ENCODE data around the gene P3H3. TPM values are rescaled to one million over a fixed set of nuclear protein-coding genes. Genes with fewer than 3 reads are reported as not detected.

Gene P3H3
- total RNA-seq, 1 donor from 2014 or later = 52.7 TPM

DNA sequence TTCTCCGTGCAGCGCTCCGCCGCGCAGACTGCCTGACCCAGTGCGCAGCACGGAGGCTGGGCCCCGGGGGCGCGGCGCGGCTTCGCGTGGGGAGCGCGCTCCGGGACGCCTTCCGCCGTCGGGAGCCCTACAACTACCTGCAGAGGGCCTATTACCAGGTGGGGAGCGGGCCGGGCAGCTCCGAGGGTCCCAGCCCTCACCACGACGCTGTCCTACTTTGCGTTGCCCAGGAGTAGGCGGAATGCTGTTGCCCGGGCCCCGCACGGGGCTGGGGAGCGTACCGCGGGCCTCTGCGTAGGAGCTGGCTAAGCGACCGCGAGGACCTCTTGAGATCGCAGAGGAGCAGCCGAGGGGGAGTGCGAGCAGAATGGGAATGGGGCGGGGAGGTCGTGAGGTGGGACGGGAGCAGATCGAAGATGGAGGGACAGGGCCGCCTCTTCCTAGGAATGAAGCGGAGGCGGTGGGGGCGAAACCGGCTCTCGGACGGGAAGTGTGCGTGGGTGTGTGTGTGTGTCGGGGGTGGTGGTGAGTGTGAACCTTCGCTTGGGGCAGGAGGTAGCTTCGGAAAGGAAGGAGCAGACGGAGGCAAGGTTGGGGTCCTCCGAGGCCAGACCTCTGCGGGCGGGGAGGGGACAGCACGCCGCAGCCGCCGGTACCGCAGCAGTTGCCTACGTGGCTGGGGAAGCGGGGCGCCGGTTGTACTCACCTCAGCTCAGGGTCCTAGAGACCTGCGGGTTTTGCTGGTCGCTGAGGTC is 751 bp downstream of the P3H3 start:
- no peak for DNase-seq (ENCODE audit: low read depth, low spot score)
- no peaks in the 10 kb centered on the region for H3K9me3 Mint-ChIP-seq
- peaks cover 9% of the 10 kb centered on the region for H3K27me3 Mint-ChIP-seq (ENCODE audit: low read depth)
- TF ChIP-seq, protein P1, sequence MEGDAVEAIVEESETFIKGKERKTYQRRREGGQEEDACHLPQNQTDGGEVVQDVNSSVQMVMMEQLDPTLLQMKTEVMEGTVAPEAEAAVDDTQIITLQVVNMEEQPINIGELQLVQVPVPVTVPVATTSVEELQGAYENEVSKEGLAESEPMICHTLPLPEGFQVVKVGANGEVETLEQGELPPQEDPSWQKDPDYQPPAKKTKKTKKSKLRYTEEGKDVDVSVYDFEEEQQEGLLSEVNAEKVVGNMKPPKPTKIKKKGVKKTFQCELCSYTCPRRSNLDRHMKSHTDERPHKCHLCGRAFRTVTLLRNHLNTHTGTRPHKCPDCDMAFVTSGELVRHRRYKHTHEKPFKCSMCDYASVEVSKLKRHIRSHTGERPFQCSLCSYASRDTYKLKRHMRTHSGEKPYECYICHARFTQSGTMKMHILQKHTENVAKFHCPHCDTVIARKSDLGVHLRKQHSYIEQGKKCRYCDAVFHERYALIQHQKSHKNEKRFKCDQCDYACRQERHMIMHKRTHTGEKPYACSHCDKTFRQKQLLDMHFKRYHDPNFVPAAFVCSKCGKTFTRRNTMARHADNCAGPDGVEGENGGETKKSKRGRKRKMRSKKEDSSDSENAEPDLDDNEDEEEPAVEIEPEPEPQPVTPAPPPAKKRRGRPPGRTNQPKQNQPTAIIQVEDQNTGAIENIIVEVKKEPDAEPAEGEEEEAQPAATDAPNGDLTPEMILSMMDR (conservative IDR thresholded peaks at IDR 0.05) = no peak
- peak overlapping the region; percentile 98 for H3K4me3 Mint-ChIP-seq
- H3K36me3 Mint-ChIP-seq (ENCODE audit: low read depth) = peaks cover 7% of the 10 kb centered on the region
- peaks cover 49% of the 10 kb centered on the region for H3K4me1 Mint-ChIP-seq
- peak overlapping the region; percentile 96 for H3K27ac Mint-ChIP-seq (ENCODE audit: unreplicated experiment)

DNA sequence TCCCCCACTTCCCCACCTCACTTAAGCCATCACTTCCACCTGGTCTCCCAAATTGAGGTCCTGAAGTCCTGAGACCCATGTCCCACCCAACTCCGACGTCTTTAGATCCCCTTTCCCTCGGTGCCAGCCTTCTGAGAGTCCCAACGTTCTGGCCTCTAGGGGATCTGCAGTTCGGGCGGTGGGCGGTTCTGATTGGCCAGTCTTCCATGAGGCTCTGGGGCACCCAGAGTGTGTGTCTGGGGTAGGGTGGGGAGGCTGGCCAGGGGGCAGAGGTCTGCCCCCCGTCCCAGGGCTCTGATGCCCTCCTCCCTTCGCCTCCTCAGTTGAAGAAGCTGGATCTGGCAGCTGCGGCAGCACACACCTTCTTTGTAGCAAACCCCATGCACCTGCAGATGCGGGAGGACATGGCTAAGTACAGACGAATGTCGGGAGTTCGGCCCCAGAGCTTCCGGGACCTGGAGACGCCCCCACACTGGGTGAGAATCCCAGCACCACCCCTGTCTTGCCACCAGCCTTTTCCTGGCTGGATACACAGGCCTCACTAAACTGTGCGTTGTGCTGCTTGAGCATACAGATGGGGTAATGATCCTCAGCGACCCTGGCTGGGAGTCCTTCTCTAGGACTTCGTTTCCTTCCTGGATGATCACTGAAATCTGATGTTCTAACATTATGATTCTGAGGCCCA is 1.5 kb downstream of the P3H3 start:
- Mint-ChIP-seq H3K4me3 (peak overlapping the region; percentile 98), H3K9me3 (no peaks in the 10 kb centered on the region), H3K36me3 (ENCODE audit: low read depth) (peaks cover 7% of the 10 kb centered on the region), H3K27me3 (ENCODE audit: low read depth) (peaks cover 9% of the 10 kb centered on the region), H3K4me1 (peaks cover 45% of the 10 kb centered on the region), H3K27ac (ENCODE audit: unreplicated experiment) (peak overlapping the region; percentile 96)
- DNase-seq (ENCODE audit: low read depth, low spot score) = no peak
- TF ChIP-seq, protein P1 (conservative IDR thresholded peaks at IDR 0.05) = peak; percentile 36

DNA sequence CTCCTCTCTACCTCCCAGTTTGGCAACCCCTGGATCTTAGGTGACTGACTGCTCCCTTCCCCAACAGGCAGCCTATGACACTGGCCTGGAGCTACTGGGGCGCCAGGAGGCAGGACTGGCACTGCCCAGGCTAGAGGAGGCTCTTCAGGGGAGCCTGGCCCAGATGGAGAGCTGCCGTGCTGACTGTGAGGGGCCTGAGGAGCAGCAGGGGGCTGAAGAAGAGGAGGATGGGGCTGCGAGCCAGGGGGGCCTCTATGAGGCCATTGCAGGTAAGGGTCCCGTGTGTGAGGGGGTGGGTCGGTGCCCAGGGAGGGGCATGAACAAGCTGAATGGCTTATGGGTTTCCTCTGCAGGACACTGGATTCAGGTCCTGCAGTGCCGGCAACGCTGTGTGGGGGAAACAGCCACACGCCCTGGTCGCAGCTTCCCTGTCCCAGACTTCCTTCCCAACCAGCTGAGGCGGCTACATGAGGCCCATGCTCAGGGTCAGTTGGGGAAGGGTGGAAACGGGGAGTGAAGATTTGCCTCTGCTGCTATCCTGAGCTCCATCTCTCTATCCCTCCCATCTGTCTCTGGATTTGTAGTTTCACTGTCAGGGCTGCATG is 2.2 kb downstream of the P3H3 start:
- Mint-ChIP-seq H3K4me3 (peak overlapping the region; percentile 98), H3K4me1 (peaks cover 42% of the 10 kb centered on the region), H3K27me3 (ENCODE audit: low read depth) (peaks cover 6% of the 10 kb centered on the region), H3K27ac (ENCODE audit: unreplicated experiment) (no peak overlapping the region), H3K36me3 (ENCODE audit: low read depth) (peaks cover 9% of the 10 kb centered on the region), H3K9me3 (no peaks in the 10 kb centered on the region)
- DNase-seq (ENCODE audit: low read depth, low spot score) = no peak
- TF ChIP-seq, protein P1 (conservative IDR thresholded peaks at IDR 0.05) = no peak

DNA sequence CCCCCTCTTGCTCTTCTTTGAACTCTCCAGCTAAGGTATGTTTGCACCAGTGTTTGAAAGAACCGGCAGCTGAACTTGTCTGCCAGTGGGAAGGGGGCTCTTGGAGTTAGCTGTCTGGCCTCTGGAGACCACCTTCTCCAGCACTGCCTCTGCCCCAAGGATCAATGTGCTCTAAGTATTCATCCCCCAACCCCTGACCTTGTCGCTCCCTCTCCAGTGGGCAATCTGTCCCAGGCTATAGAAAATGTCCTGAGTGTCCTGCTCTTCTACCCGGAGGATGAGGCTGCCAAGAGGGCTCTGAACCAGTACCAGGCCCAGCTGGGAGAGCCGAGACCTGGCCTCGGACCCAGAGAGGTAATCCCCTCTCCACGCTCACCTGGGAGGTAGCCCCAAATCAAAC is 2.8 kb downstream of the P3H3 start:
- no peaks in the 10 kb centered on the region for H3K9me3 Mint-ChIP-seq
- H3K4me1 Mint-ChIP-seq = peaks cover 39% of the 10 kb centered on the region
- H3K4me3 Mint-ChIP-seq = peak overlapping the region; percentile 98
- H3K36me3 Mint-ChIP-seq (ENCODE audit: low read depth) = peaks cover 9% of the 10 kb centered on the region
- TF ChIP-seq, protein P1 (conservative IDR thresholded peaks at IDR 0.05) = no peak
- H3K27ac Mint-ChIP-seq (ENCODE audit: unreplicated experiment) = no peak overlapping the region
- peaks cover 3% of the 10 kb centered on the region for H3K27me3 Mint-ChIP-seq (ENCODE audit: low read depth)
- DNase-seq (ENCODE audit: low read depth, low spot score) = no peak

DNA sequence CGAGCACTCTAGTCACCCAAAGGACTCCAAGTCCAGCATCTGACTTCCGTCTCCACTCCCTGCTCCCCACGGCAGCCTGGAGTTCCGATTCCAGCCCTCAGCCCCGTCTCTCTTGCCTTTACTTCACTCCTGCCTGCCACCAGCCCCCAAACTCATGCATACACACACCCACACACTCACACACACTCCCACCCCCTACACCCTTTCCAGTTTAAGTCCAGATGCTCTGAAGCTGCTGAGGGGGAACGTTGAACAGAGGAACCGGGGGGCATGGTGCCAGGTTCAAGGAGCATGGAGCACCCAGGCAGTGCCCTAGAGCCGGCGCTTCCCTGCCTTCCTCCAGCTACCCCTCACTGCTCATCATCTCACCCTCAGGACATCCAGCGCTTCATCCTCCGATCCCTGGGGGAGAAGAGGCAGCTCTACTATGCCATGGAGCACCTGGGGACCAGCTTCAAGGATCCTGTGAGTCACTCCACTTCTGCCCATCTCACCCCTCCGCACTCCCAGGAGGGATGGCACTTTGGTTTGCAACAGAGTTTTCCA is 3.3 kb downstream of the P3H3 start:
- peaks cover 9% of the 10 kb centered on the region for H3K36me3 Mint-ChIP-seq (ENCODE audit: low read depth)
- H3K4me1 Mint-ChIP-seq = peaks cover 38% of the 10 kb centered on the region
- H3K4me3 Mint-ChIP-seq = peak overlapping the region; percentile 98
- TF ChIP-seq, protein P1 (conservative IDR thresholded peaks at IDR 0.05) = no peak
- H3K27me3 Mint-ChIP-seq (ENCODE audit: low read depth) = peaks cover 3% of the 10 kb centered on the region
- H3K27ac Mint-ChIP-seq (ENCODE audit: unreplicated experiment) = no peak overlapping the region
- no peaks in the 10 kb centered on the region for H3K9me3 Mint-ChIP-seq
- DNase-seq (ENCODE audit: low read depth, low spot score) = no peak

Measured in neural crest cell (in vitro differentiated cells).